ENCODE data around the gene TOGARAM2.

- TF ChIP-seq ELF4 (IDR thresholded peaks at IDR 0.05) (no peak), FOXM1 (IDR thresholded peaks at IDR 0.05; ENCODE audit: borderline replicate concordance) (no peak), SP1 (IDR thresholded peaks at IDR 0.05) (no peak), PKNOX1 (IDR thresholded peaks at IDR 0.05) (no peak), ARNT (IDR thresholded peaks at IDR 0.05) (no peak), TARDBP (IDR thresholded peaks at IDR 0.05) (no peak), FOXA1 (IDR thresholded peaks at IDR 0.05) (no peak), BHLHE40 (IDR thresholded peaks at IDR 0.05; ENCODE audit: borderline replicate concordance) (no peak), FOXK2 (IDR thresholded peaks at IDR 0.05) (no peak), HDGF (IDR thresholded peaks at IDR 0.05; ENCODE audit: borderline replicate concordance) (no peak), LEF1 (IDR thresholded peaks at IDR 0.05; ENCODE audit: borderline replicate concordance) (no peak), SUZ12 (IDR thresholded peaks at IDR 0.05) (no peak), CTBP1 (IDR thresholded peaks at IDR 0.05; ENCODE audit: borderline replicate concordance) (no peak), L3MBTL2 (conservative IDR thresholded peaks at IDR 0.05) (no peak)
Observed at GRCh38 chr2:29072251-29072650, 91.2 kb downstream of the TOGARAM2 start.

Data from HEK293T (cell line).